ENCODE data around the gene PTGFR. TPM values are rescaled to one million over a fixed set of nuclear protein-coding genes. Genes with fewer than 3 reads are reported as not detected.

The PTGFR gene
- total and polyA plus RNA-seq, 10 of the 15 experiments (the other 5 are each of a cell fraction or from before 2014, with no cell fraction given) = not detected

GRCh38 chr1:78469576-78469975 is 21.2 kb upstream of the PTGFR start (continued):
- no peak for TF ChIP-seq PML (IDR thresholded peaks at IDR 0.05; ENCODE audit: low read length)
- TF ChIP-seq SMAD5 (IDR thresholded peaks at IDR 0.05; ENCODE audit: low read depth) = no peak
- no peak for TF ChIP-seq RFX5 (IDR thresholded peaks at IDR 0.05; ENCODE audit: low read depth, low read length)
- TF ChIP-seq NBN (IDR thresholded peaks at IDR 0.05) = no peak
- TF ChIP-seq HDGF (IDR thresholded peaks at IDR 0.05) = no peak
- no peak for TF ChIP-seq MYC (IDR thresholded peaks at IDR 0.05; ENCODE audit: insufficient read depth, insufficient read length, insufficient replicate concordance, low read length, severe bottlenecking)

- WGBS (ENCODE audit: insufficient coverage, insufficient replicate concordance, low lambda C conversion rate, missing lambda C conversion rate) = 0% methylated on average over 2 of the region's 2 CpGs
- FAIRE-seq (no peak), DNase-seq (ENCODE audit: low read depth, low spot score) (no peak), ATAC-seq (no peak)
- H3K79me2 ChIP-seq (ENCODE audit: control insufficient read depth, insufficient read depth, low read length) = no peaks in the 10 kb centered on the region
- no peak overlapping the region for H3K4me2 ChIP-seq (ENCODE audit: control insufficient read depth, insufficient read depth)
- H3K27ac ChIP-seq (ENCODE audit: control insufficient read depth, insufficient read depth) = no peak overlapping the region
- H3K9me3 ChIP-seq (replicated peaks; ENCODE audit: control insufficient read depth, insufficient read depth, low read length) = no peaks in the 10 kb centered on the region
- H3K36me3 ChIP-seq (ENCODE audit: control insufficient read depth in 2 of 2, insufficient read depth in 2 of 2, low read length in 1 of 2) = no peaks in the 10 kb centered on the region
- in situ Hi-C loops (cut with MboI) (no loop called here), intact Hi-C loops (cut with micrococcal nuclease; ENCODE audit: unreplicated experiment) (no loop called here)
- ChIA-PET POLR2A (no interaction called here), SMC1A (ENCODE audit: uncharacterized antibody, unreplicated experiment) (no interaction called here), CTCF (interaction anchor here (1.1 kb wide), 1 partner anchor 100 kb away, joined by 4 read pairs; no protein-coding TSS in a partner anchor), RAD21 (ENCODE audit: unreplicated experiment) (no interaction called here)
- no peak for TF ChIP-seq ZBTB4 (CRISPR knock-in tag; IDR thresholded peaks at IDR 0.05)
- no peak for TF ChIP-seq BCL11A (IDR thresholded peaks at IDR 0.05; ENCODE audit: low read depth, low read length)
- no peak for TF ChIP-seq SMC3 (IDR thresholded peaks at IDR 0.05; ENCODE audit: borderline replicate concordance, low read length)
- no peak for TF ChIP-seq BMI1 (IDR thresholded peaks at IDR 0.05; ENCODE audit: borderline replicate concordance)
- TF ChIP-seq CEBPB (IDR thresholded peaks at IDR 0.05; ENCODE audit: borderline replicate concordance in 1 of 2, low read depth in 2 of 2, low read length in 2 of 2) = no peak
- TF ChIP-seq SIX5 (IDR thresholded peaks at IDR 0.05; ENCODE audit: low read depth, low read length, severe bottlenecking) = no peak
- TF ChIP-seq CREB1 (IDR thresholded peaks at IDR 0.05; ENCODE audit: low read depth) = no peak
- TF ChIP-seq RCOR1 (conservative IDR thresholded peaks at IDR 0.05; ENCODE audit: low read depth, low read length) = no peak
- no peak for TF ChIP-seq ZBTB33 (IDR thresholded peaks at IDR 0.05)
- no peak for TF ChIP-seq EZH2 (IDR thresholded peaks at IDR 0.05; ENCODE audit: borderline replicate concordance, control insufficient read depth, low read depth, low read length)
- TF ChIP-seq DPF2 (IDR thresholded peaks at IDR 0.05) = no peak
- no peak overlapping the region for H3K9ac ChIP-seq (ENCODE audit: control insufficient read depth, insufficient read depth, low read length)
- H3K4me3 ChIP-seq = no peak overlapping the region
- no peaks in the 10 kb centered on the region for H3K27me3 ChIP-seq (replicated peaks in 1 of 2; ENCODE audit: control insufficient read depth in 2 of 2, insufficient read depth in 2 of 2, low read length in 1 of 2)
- no peaks in the 10 kb centered on the region for H3K4me1 ChIP-seq (ENCODE audit: control insufficient read depth, insufficient read depth, low read length)
- H4K20me1 ChIP-seq (ENCODE audit: control insufficient read depth, insufficient read depth) = no peaks in the 10 kb centered on the region
- no peak overlapping the region for H2AFZ ChIP-seq (ENCODE audit: control insufficient read depth, low read depth, low read length)
- no TSS peak for BruUV-seq (replicated peaks)
These were observed 18.7 kb upstream of the PTGFR start for GRCh38 chr1:78471890-78472620.
